Skeletal muscle satellite cell (primary cell): ENCODE data around the gene OR2M5. TPM values are rescaled to one million over a fixed set of nuclear protein-coding genes. Genes with fewer than 3 reads are reported as not detected.

Source experiments
- H3K27me3 ChIP-seq: 2 replicates; pipeline ENCODE4 v1.7.0; 2013; ENCODE audit warnings: low read length; ENCODE audit not compliant: control insufficient read depth, insufficient read depth
- H3K36me3 ChIP-seq: 2 replicates; pipeline ENCODE4 v1.7.0; 2013; ENCODE audit warnings: mild to moderate bottlenecking, control low read depth, low read length; ENCODE audit not compliant: insufficient read depth
- H3K4me1 ChIP-seq: 2 replicates; pipeline ENCODE4 v1.7.0; 2013; ENCODE audit warnings: low read length; ENCODE audit not compliant: control insufficient read depth, insufficient read depth
- H3K4me2 ChIP-seq: 2 replicates; pipeline ENCODE4 v1.7.0; 2013; ENCODE audit warnings: mild to moderate bottlenecking, low read length
- H3K4me3 ChIP-seq: 2 replicates; pipeline ENCODE4 v1.7.0; 2013; ENCODE audit warnings: low read length
- H3K9ac ChIP-seq: 2 replicates; pipeline ENCODE4 v1.7.0; 2013; ENCODE audit warnings: mild to moderate bottlenecking, low read depth, low read length, moderate library complexity
- H3K9me3 ChIP-seq: replicated peaks from 2 replicates; pipeline ENCODE4 v1.7.0; 2013; ENCODE audit warnings: mild to moderate bottlenecking, control low read depth, low read length
- total RNA-seq: library from RNA; depleted of rRNA; stranded (reverse); fragments of >200 nt; gene quantifications from 2 replicates; pipeline ENCODE4 v1.2.3, GENCODE V29; 2012; rRNA removed

The OR2M5 gene, protein sequence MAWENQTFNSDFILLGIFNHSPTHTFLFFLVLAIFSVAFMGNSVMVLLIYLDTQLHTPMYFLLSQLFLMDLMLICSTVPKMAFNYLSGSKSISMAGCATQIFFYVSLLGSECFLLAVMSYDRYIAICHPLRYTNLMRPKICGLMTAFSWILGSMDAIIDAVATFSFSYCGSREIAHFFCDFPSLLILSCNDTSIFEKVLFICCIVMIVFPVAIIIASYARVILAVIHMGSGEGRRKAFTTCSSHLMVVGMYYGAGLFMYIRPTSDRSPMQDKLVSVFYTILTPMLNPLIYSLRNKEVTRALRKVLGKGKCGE
- not detected in 2 replicates for total RNA-seq

DNA sequence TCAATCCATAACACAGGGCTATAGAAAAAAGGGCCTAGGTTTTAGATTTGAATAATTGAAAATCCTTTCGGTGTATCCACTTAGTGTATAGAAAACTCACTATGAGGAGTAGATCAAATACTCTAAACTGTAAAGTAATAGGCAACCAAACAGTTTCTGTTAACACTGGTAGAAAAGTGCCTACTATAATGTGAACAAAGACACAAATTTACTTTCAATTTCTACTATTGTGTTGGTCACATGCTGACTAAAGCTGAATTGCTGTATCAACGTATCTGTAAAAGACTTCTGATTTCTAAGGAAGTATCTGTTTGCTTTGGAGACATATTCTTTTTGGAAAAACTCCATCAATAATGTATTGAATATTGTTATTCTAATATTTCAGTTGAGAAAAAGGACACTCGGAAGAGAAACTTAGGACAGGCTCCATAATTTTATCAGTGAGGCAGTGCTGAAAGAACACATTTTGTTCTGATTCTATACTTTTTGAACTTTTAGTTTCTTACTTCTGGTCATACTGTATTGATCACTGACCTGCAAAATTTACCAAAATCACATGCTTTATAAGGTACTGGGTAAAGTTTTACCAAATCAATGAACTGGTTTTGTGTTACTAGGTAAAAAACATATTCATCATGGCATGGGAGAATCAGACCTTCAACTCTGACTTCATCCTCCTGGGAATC lies at the start of gene OR2M5:
Gene OR2M5, plus strand, starts transcription at position 636 of the 686 bp plus-strand sequence. Its CDS starts 0 bp downstream, at position 636.
- peaks cover 3% of the 10 kb centered on the region for H3K9me3 ChIP-seq
- no peak within 1 kb of the TSS for H3K4me3 ChIP-seq
- no peak within 1 kb of the TSS for H3K4me2 ChIP-seq
- H3K9ac ChIP-seq: no peak within 1 kb of the TSS
- no peaks in the 10 kb centered on the region for H3K36me3 ChIP-seq
- H3K4me1 ChIP-seq: no peaks in the 10 kb centered on the region
- H3K27me3 ChIP-seq: no peaks in the 10 kb centered on the region

GRCh38 chr1:248098529-248098928 lies 46.4 kb upstream of the OR2M5 start:
- H3K9ac ChIP-seq: no peak overlapping the region
- no peaks in the 10 kb centered on the region for H3K36me3 ChIP-seq
- H3K27me3 ChIP-seq: no peaks in the 10 kb centered on the region
- no peak overlapping the region for H3K4me3 ChIP-seq
- no peaks in the 10 kb centered on the region for H3K4me1 ChIP-seq
- no peak overlapping the region for H3K4me2 ChIP-seq
- H3K9me3 ChIP-seq: peaks cover 6% of the 10 kb centered on the region

DNA sequence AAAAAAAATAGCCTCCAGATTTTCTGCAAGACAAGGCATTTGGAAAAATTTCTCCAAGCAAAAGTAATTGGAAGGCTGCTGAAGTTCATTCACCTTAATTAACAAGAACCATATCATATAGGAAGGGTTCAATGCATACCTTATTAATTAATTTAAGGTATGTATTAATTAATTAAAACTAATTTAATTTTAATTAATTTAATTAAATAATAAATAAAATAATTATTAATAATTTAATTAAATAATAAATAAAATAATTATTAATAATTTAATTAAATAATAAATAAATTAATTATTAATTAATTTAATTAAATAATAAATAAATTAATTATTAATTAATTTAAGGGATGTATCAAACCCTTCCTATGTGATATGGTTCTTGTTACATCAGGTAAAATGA lies 42.1 kb upstream of the OR2M5 start:
- H3K4me3 ChIP-seq: no peak overlapping the region
- H3K9ac ChIP-seq: no peak overlapping the region
- no peaks in the 10 kb centered on the region for H3K27me3 ChIP-seq
- H3K36me3 ChIP-seq: no peaks in the 10 kb centered on the region
- no peak overlapping the region for H3K4me2 ChIP-seq
- no peaks in the 10 kb centered on the region for H3K4me1 ChIP-seq
- H3K9me3 ChIP-seq: peaks cover 6% of the 10 kb centered on the region

DNA sequence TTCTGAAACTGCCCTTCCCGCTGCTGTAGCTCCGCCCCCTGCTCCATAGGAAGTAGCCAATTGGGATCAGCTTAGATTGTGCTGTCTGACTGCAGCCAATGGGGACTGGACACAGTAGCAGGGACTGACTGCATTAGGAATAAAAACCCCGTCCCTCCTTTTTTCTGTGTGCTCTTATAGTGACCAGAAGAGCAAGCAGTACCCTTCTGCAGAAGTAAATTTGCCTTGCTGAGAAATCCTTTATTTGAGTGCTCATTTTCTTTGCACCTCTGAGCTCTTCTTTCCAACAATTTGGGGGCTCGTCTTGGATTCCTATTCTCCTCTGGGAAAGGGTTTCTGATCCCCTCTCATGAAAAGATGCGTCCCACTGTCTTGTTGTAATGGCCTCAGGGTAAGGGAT lies 33.8 kb upstream of the OR2M5 start:
- H3K27me3 ChIP-seq: no peaks in the 10 kb centered on the region
- no peak overlapping the region for H3K4me3 ChIP-seq
- H3K9me3 ChIP-seq: peaks cover 5% of the 10 kb centered on the region
- no peak overlapping the region for H3K9ac ChIP-seq
- H3K4me2 ChIP-seq: no peak overlapping the region
- H3K4me1 ChIP-seq: no peaks in the 10 kb centered on the region
- no peaks in the 10 kb centered on the region for H3K36me3 ChIP-seq

GRCh38 chr1:248114890-248115289 lies 30.1 kb upstream of the OR2M5 start:
- Histone ChIP-seq H3K4me3 (no peak overlapping the region), H3K4me2 (no peak overlapping the region), H3K9me3 (peaks cover 5% of the 10 kb centered on the region), H3K4me1 (no peaks in the 10 kb centered on the region), H3K36me3 (no peaks in the 10 kb centered on the region), H3K9ac (no peak overlapping the region), H3K27me3 (no peaks in the 10 kb centered on the region)

- Histone ChIP-seq H3K27me3 (no peaks in the 10 kb centered on the region), H3K9ac (no peak overlapping the region), H3K4me3 (no peak overlapping the region), H3K9me3 (peaks cover 3% of the 10 kb centered on the region), H3K36me3 (no peaks in the 10 kb centered on the region), H3K4me2 (no peak overlapping the region), H3K4me1 (no peaks in the 10 kb centered on the region)
Observed at GRCh38 chr1:248127653-248128052, 17.3 kb upstream of the OR2M5 start.

GRCh38 chr1:248136811-248137210 lies 8.1 kb upstream of the OR2M5 start:
- no peak overlapping the region for H3K4me3 ChIP-seq
- H3K4me2 ChIP-seq: no peak overlapping the region
- no peaks in the 10 kb centered on the region for H3K9me3 ChIP-seq
- no peak overlapping the region for H3K9ac ChIP-seq
- H3K27me3 ChIP-seq: no peaks in the 10 kb centered on the region
- no peaks in the 10 kb centered on the region for H3K36me3 ChIP-seq
- no peaks in the 10 kb centered on the region for H3K4me1 ChIP-seq

DNA sequence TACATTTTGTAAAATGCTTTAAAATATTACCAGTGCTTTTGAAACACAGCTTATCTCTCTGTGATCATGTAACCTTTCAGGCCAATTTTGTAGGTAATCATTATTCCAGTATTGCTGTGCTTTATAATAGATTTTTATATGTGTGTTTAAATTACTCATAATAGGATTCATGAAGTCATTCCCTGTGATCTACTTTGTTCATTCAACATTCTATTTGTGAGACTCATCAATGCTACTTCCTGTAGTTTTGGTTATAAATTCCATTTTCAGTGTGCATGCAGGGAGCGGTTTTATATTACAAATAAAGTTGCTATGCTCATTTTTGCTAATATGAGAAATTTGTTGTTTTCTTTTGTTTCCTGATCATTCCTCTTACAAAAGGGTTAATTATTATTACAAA lies 4.1 kb upstream of the OR2M5 start:
- Histone ChIP-seq H3K4me3 (no peak overlapping the region), H3K9me3 (no peaks in the 10 kb centered on the region), H3K9ac (no peak overlapping the region), H3K27me3 (no peaks in the 10 kb centered on the region), H3K4me1 (no peaks in the 10 kb centered on the region), H3K4me2 (no peak overlapping the region), H3K36me3 (no peaks in the 10 kb centered on the region)

DNA sequence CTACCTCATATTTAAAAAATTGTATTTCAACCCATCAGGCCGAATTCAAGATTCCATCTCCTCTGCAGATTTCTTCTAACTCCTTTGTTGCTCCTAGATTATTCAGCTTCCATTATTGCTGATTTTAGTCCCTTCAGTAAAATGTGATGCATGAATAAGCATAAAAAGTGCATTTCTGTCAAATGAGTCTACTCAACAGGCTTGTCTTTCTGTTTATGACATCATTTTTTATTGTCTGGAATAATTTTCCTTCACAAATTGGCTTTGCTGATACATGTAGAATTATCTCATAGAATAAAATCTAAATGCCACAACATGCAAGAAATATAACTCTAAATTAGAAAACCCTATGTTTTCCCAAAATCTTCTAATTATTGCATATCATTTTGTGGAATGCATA lies 1.6 kb upstream of the OR2M5 start:
- Histone ChIP-seq H3K27me3 (no peaks in the 10 kb centered on the region), H3K36me3 (no peaks in the 10 kb centered on the region), H3K4me3 (no peak overlapping the region), H3K4me1 (no peaks in the 10 kb centered on the region), H3K9ac (no peak overlapping the region), H3K4me2 (no peak overlapping the region), H3K9me3 (peaks cover 3% of the 10 kb centered on the region)

- H3K4me1 ChIP-seq: no peaks in the 10 kb centered on the region
- no peaks in the 10 kb centered on the region for H3K27me3 ChIP-seq
- H3K4me2 ChIP-seq: no peak overlapping the region
- no peak overlapping the region for H3K4me3 ChIP-seq
- peaks cover 15% of the 10 kb centered on the region for H3K9me3 ChIP-seq
- H3K36me3 ChIP-seq: no peaks in the 10 kb centered on the region
- no peak overlapping the region for H3K9ac ChIP-seq
Observed at GRCh38 chr1:248152056-248152827, 7.3 kb downstream of the OR2M5 start.

- no peak overlapping the region for H3K4me2 ChIP-seq
- H3K4me1 ChIP-seq: no peaks in the 10 kb centered on the region
- H3K9ac ChIP-seq: no peak overlapping the region
- no peaks in the 10 kb centered on the region for H3K27me3 ChIP-seq
- H3K9me3 ChIP-seq: peaks cover 12% of the 10 kb centered on the region
- no peaks in the 10 kb centered on the region for H3K36me3 ChIP-seq
- H3K4me3 ChIP-seq: no peak overlapping the region
Observed at GRCh38 chr1:248155927-248156326, 11.0 kb downstream of the OR2M5 start.
